GM10266 (cell line): ENCODE results near the gene GRAP2.

ENCODE experiments used
- DNase-seq: peaks from one replicate; pipeline ENCODE4 v3.0.0; 2012; ENCODE audit errors: extremely low spot score
- TF ChIP-seq, protein P1 (sequence below): IDR thresholded peaks from 2 replicates; pipeline ENCODE4 v1.5.1; 2012; ENCODE audit warnings: mild to moderate bottlenecking, low read depth; ENCODE audit not compliant: control insufficient read depth, insufficient read depth; ENCODE audit errors: missing control alignments

GRAP2 gene

DNA sequence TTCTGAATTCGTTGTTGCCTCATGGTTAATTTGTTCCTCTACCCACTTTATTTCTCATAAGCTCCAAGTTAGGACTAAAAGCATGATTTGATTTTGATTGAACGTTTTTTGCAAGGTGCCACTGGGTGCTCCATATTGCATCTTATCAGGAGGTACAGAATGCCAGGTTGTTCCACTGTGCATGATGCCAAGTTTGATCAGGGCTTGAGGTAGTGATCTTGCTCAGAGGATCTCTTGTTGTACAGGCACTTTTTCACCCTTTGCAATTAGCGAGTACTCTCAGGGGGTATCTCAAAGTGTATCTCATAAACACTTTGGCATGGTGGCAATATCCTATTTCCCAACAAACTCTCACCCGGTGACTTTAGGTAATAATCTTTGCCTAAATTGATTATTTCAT lies 4.0 kb downstream of the GRAP2 start:
- TF ChIP-seq, protein P1, sequence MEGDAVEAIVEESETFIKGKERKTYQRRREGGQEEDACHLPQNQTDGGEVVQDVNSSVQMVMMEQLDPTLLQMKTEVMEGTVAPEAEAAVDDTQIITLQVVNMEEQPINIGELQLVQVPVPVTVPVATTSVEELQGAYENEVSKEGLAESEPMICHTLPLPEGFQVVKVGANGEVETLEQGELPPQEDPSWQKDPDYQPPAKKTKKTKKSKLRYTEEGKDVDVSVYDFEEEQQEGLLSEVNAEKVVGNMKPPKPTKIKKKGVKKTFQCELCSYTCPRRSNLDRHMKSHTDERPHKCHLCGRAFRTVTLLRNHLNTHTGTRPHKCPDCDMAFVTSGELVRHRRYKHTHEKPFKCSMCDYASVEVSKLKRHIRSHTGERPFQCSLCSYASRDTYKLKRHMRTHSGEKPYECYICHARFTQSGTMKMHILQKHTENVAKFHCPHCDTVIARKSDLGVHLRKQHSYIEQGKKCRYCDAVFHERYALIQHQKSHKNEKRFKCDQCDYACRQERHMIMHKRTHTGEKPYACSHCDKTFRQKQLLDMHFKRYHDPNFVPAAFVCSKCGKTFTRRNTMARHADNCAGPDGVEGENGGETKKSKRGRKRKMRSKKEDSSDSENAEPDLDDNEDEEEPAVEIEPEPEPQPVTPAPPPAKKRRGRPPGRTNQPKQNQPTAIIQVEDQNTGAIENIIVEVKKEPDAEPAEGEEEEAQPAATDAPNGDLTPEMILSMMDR = no peak
- no peak for DNase-seq

DNA sequence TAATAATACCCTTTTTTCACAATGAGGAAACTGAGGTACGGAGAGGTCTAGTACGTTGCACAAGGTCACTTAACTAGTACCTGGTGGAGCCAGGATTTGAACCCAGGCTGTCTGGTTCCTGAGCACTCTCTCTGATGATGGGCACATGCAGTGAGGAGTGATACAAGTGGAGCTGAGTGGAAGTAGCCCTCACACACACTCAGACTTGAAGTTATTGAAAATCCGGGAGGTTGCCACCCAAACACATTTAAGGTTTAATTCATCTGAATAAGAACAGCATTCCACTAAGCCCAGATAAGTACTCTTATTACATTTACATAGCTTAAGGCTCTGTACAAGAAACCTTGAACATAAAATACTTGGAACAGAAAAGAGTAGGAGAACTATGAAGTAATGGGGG lies 4.8 kb downstream of the GRAP2 start:
- DNase-seq = no peak
- TF ChIP-seq, protein P1 = no peak

DNA sequence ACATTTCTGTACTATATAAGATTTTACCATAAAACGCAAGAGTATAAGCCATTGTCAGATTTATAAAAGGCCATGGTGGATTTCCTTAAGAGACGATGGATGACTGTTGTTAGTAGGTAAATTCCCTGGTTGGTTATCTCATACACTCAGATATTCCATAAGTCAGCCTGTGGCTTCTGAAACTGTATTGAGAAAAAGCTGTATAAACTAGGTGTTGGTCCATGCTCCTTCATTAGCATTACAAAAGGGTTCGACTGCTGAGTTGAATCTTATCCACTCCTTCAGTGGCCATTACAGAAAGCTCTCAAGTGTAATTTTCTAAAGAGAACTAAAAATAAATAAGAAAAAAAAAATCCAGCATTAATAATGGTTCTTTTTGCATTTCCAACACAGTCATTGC lies 5.3 kb downstream of the GRAP2 start:
- TF ChIP-seq, protein P1 = no peak
- no peak for DNase-seq

DNA sequence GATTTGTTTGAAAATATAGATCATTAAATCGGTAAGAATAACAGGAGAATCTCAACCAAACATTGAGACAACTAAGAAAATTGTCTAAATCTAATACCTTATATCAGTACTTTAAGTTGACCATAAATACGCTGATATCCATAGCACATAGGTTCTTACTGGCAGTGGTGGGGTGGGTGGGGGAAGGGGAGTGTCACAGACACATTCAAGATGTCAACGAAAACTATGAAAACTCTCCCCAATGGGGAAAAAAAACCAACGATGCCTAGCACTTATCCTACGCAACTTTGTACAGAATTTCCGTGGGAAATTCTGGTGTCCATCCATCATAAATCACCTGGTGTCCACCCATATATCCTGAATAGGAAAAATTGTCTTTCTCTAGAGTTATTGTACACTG lies 6.2 kb downstream of the GRAP2 start:
- DNase-seq = no peak
- TF ChIP-seq, protein P1 = no peak

DNA sequence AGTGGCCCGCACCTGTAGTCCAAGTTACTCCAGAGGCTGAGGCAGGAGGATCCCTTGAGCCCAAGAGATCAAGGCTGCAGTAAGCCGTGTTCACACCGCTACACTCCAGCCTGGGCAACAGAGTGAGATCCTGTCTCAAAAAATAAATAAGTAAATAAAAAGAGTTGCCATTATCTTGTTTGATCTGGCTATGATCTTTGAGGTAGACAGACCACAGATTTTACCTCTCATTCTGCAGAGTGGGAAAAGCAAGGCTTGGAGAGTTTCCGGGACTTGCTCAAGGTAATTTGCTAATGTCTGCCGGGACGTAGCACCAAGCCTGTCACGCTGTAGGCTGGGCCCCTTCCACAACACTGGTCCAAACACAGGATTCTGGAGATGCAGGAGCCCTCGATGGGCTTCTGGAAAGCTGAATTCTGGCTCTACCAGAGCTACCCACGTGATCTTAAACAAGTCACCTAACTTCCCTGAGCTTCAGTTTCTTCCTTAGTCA lies 6.8 kb downstream of the GRAP2 start:
- no peak for DNase-seq
- TF ChIP-seq, protein P1 = no peak

DNA sequence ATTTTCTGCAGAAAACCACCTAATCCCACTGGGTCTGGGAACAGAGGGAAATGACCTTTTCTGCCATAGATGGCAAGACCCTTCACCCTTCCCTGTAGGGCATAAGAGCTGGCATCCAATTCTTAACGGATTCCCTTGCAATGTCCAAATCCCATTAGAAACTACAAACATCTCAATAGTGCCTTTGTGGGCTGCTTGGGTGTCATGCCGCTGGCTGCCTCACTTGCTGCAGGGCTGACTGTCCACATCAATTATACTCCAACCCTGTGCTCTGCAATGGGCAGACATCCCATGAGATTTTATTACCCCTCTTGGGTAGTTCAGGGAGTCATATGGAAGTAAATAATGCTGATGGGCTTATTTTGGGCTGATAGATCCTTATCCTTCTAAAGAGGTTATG lies 7.3 kb downstream of the GRAP2 start:
- no peak for DNase-seq
- TF ChIP-seq, protein P1 = no peak

DNA sequence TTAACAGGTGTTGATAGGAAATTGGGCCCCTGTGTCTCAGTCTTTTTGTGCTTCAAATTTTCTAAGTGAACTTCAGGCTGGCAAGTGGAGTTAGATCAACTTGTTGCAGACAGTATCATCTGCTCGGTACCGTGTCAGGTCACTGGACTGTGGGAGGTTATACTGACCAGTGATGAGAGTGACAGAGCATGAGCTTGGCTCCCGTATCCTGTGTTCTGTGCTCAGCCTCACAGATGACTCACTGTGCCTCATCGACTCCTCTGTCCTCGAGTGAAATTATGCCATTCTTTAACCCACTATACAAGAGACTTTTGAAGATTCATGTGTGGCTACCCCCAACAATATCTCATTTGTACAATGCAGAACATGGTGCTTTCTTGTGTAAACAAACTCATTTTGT lies 7.9 kb downstream of the GRAP2 start:
- no peak for DNase-seq
- TF ChIP-seq, protein P1 = no peak
